ENCODE results near the gene MESP1. TPM values are rescaled to one million over a fixed set of nuclear protein-coding genes. Genes with fewer than 3 reads are reported as not detected.

The MESP1 gene
- total and polyA plus RNA-seq, 2 of the 8 experiments (the other 6 are each of a cell fraction or from before 2014, with no cell fraction given), result 0.15 to 0.23 TPM

GRCh38 chr15:89783111-89783860 lies 32.2 kb upstream of the MESP1 start (continued):
- no peak for TF ChIP-seq CHD7 (IDR thresholded peaks at IDR 0.05; ENCODE audit: insufficient replicate concordance, low read length)
